Esophagus muscularis mucosa (tissue), 4 donors: ENCODE results near the gene SMCO2. TPM values are rescaled to one million over a fixed set of nuclear protein-coding genes. Genes with fewer than 3 reads are reported as not detected.

Experiments
- DNase-seq: peaks from one replicate; pipeline ENCODE4 v3.0.0-alpha.2; 2017; ENCODE audit errors: extremely low spot score
- H3K27ac ChIP-seq, 4 donors: fragments of 200-600 bp; sonication (generic); replicated peaks in 1 of 4; 1 replicate in 3 of 4; 2 replicates in 1 of 4; pipeline ENCODE4 v1.5.1; 2016 to 2019; ENCODE audit warnings: mild to moderate bottlenecking in 1 of 4
- H3K27me3 ChIP-seq, 4 donors: fragments of 200-600 bp; sonication (generic); one replicate each; pipeline versions ENCODE4 v1.5.1 to v1.6.0; 2016 to 2019
- H3K36me3 ChIP-seq, 4 donors: fragments of 200-600 bp; sonication (generic); one replicate each; pipeline ENCODE4 v1.5.1; 2016 to 2019
- H3K4me1 ChIP-seq, 4 donors: fragments of 200-600 bp; sonication (generic); one replicate each; pipeline ENCODE4 v1.5.1; 2016 to 2019
- H3K4me3 ChIP-seq, 4 donors: fragments of 200-600 bp; sonication (generic); 1 replicate in 2 of 4; 2 replicates in 2 of 4; pipeline ENCODE4 v1.5.1; 2016 to 2019; ENCODE audit warnings: mild to moderate bottlenecking in 4 of 4, moderate library complexity in 1 of 4
- H3K9me3 ChIP-seq, 4 donors: fragments of 200-600 bp; sonication (generic); 1 replicate in 3 of 4; 2 replicates in 1 of 4; pipeline ENCODE4 v1.5.1; 2016 to 2019
- EP300 ChIP-seq: sonication (generic); formaldehyde crosslinking; IDR thresholded peaks from one replicate; pipeline ENCODE4 v1.6.1; 2017; ENCODE audit warnings: antibody characterized with exemption
- POLR2A ChIP-seq: fragments of 450-650 bp; IDR thresholded peaks from one replicate; pipeline ENCODE4 v1.6.1; 2017; ENCODE audit warnings: antibody characterized with exemption, moderate library complexity, mild to moderate bottlenecking, low read depth
- POLR2AphosphoS5 ChIP-seq, 2 donors: sonication (generic); formaldehyde crosslinking; IDR thresholded peaks; one replicate each; pipeline ENCODE4 v1.6.1; 2017; ENCODE audit warnings: antibody characterized with exemption in 2 of 2
- WGBS: methylation state at CpG from one replicate; pipeline ENCODE4 v1.1.5; 2018; 5-methylcytosine and 5-hydroxymethylcytosine counted together
- intact Hi-C: fragments of 100-400 bp; cut with DNase I; formaldehyde crosslinking; loops from one replicate; pipeline ENCODE4 v1.15.1; 2023
- total RNA-seq, 4 donors: library from RNA; depleted of rRNA; stranded (reverse); fragments of >200 nt; gene quantifications; one replicate each; pipeline versions ENCODE4 v1.1.0 to v1.2.1, GENCODE V29; 2016
- TF ChIP-seq, protein P1 (sequence below), 3 experiments: fragments of 200-600 bp in 2 of 3; fragments of 450-650 bp in 1 of 3; sonication (generic) in 2 of 3; IDR thresholded peaks; one replicate each; pipeline ENCODE4 v1.5.1; 2017 to 2019; ENCODE audit warnings: antibody characterized with exemption in 3 of 3, mild to moderate bottlenecking in 2 of 3, moderate library complexity in 1 of 3

Gene SMCO2
- total RNA-seq, 4 donors from 2014 or later, result not detected

GRCh38 chr12:27434673-27435565 lies 11.6 kb upstream of the SMCO2 start:
- Histone ChIP-seq H3K4me1 (peaks cover 8 to 15% (median 9%) of the 10 kb centered on the region in 4 donors), H3K27me3 (no peaks in the 10 kb centered on the region), H3K4me3 (no peak overlapping the region), H3K27ac (no peak overlapping the region), H3K9me3 (no peaks in the 10 kb centered on the region), H3K36me3 (no peaks in the 10 kb centered on the region)
- WGBS, result 35% methylated on average over 6 of the region's 6 CpGs
- intact Hi-C loops, result loop anchor here (5.0 to 10.0 kb wide), 4 partner anchors 92 to 217 kb away; no protein-coding TSS in a partner anchor
- TF ChIP-seq, protein P1, sequence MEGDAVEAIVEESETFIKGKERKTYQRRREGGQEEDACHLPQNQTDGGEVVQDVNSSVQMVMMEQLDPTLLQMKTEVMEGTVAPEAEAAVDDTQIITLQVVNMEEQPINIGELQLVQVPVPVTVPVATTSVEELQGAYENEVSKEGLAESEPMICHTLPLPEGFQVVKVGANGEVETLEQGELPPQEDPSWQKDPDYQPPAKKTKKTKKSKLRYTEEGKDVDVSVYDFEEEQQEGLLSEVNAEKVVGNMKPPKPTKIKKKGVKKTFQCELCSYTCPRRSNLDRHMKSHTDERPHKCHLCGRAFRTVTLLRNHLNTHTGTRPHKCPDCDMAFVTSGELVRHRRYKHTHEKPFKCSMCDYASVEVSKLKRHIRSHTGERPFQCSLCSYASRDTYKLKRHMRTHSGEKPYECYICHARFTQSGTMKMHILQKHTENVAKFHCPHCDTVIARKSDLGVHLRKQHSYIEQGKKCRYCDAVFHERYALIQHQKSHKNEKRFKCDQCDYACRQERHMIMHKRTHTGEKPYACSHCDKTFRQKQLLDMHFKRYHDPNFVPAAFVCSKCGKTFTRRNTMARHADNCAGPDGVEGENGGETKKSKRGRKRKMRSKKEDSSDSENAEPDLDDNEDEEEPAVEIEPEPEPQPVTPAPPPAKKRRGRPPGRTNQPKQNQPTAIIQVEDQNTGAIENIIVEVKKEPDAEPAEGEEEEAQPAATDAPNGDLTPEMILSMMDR (IDR thresholded peaks at IDR 0.05), result peak; percentile 44 to 74 (median 69)
- no peak for TF ChIP-seq EP300
- no peak for DNase-seq

GRCh38 chr12:27436029-27436428 lies 10.5 kb upstream of the SMCO2 start:
- H3K27ac ChIP-seq, result no peak overlapping the region
- DNase-seq, result no peak
- no peaks in the 10 kb centered on the region for H3K27me3 ChIP-seq
- intact Hi-C loops, result loop anchor here (5.0 to 10.0 kb wide), 4 partner anchors 91 to 216 kb away; no protein-coding TSS in a partner anchor
- H3K36me3 ChIP-seq, result no peaks in the 10 kb centered on the region
- H3K4me3 ChIP-seq, result no peak overlapping the region
- H3K9me3 ChIP-seq, result no peaks in the 10 kb centered on the region
- H3K4me1 ChIP-seq, result peaks cover 8 to 15% (median 9%) of the 10 kb centered on the region in 4 donors
- TF ChIP-seq POLR2AphosphoS5 (IDR thresholded peaks at IDR 0.05), result no peak
- no peak for TF ChIP-seq POLR2A
- TF ChIP-seq, protein P1 (IDR thresholded peaks at IDR 0.05), result no peak
- TF ChIP-seq EP300, result no peak

DNA sequence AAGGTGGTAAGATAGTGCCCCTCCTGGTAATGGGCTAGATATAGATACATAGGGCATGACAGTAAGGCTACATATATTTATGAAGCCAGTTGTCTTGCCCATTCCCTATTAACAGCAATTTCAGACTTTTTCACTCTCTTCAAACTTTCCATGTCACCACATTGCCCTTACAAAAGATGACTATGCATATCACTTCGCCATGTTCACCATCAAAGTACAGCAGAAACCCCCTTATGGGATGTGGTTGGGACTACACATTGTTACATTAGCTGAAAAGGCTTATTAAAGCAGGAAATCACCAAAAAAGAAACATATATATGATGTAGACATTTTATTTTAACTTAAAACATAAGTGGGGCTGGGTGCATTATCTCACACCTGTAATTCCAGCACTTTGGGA lies 9.8 kb upstream of the SMCO2 start:
- intact Hi-C loops, result loop anchor here (5.0 to 10.0 kb wide), 4 partner anchors 91 to 216 kb away; no protein-coding TSS in a partner anchor
- 96% methylated on average over 1 of the region's 1 CpG for WGBS
- Histone ChIP-seq H3K36me3 (no peaks in the 10 kb centered on the region), H3K4me1 (peaks cover 8 to 15% (median 9%) of the 10 kb centered on the region in 4 donors), H3K9me3 (no peaks in the 10 kb centered on the region), H3K27ac (no peak overlapping the region), H3K27me3 (no peaks in the 10 kb centered on the region), H3K4me3 (no peak overlapping the region)
- TF ChIP-seq POLR2AphosphoS5 (IDR thresholded peaks at IDR 0.05), result no peak
- TF ChIP-seq, protein P1 (IDR thresholded peaks at IDR 0.05), result no peak
- no peak for TF ChIP-seq POLR2A
- TF ChIP-seq EP300, result no peak
- DNase-seq, result no peak

DNA sequence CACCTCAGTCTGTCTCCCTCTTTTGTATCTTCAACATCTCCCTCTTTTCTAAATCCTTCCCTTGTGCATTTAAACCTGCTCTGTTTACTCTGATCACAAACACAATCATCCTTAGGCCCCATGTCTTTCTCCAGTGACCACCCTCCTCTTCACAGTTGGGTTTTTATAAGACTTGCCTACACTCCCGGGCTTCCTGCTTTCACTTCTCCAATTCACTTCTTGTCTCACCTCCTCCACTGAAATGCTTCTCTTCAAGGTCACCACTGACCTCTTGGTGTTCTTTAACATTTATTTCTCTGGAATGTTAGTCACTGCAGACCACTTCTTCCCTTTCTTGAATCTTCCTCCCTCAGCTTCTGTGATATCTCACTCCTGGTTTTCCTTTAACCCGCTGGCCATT lies 8.7 kb upstream of the SMCO2 start:
- H3K4me3 ChIP-seq, result no peak overlapping the region
- intact Hi-C loops, result loop anchor here (5.0 to 10.0 kb wide), 4 partner anchors 89 to 214 kb away; no protein-coding TSS in a partner anchor
- no peaks in the 10 kb centered on the region for H3K9me3 ChIP-seq
- no peak for TF ChIP-seq POLR2A
- TF ChIP-seq, protein P1 (IDR thresholded peaks at IDR 0.05), result no peak
- no peak for TF ChIP-seq POLR2AphosphoS5 (IDR thresholded peaks at IDR 0.05)
- no peak for TF ChIP-seq EP300
- no peak overlapping the region for H3K27ac ChIP-seq
- DNase-seq, result no peak
- H3K4me1 ChIP-seq, result peaks cover 4 to 15% (median 8%) of the 10 kb centered on the region in 4 donors
- 83% methylated on average over 2 of the region's 2 CpGs for WGBS
- no peaks in the 10 kb centered on the region for H3K27me3 ChIP-seq
- H3K36me3 ChIP-seq, result no peaks in the 10 kb centered on the region
